H1 (cell line): ENCODE results near the gene FBXO8. TPM values are rescaled to one million over a fixed set of nuclear protein-coding genes. Genes with fewer than 3 reads are reported as not detected.

Source experiments
- CTCF ChIA-PET: fragments of 300-600 bp; sonication (Branson Sonifier 250); formaldehyde crosslinking; loops from one replicate; lab custom pipeline; 2021; ENCODE audit not compliant: partially characterized antibody; lab: Charles Lee
- POLR2A ChIA-PET: fragments of 300-600 bp; sonication (Branson Sonifier 250); formaldehyde crosslinking; loops from one replicate; lab custom pipeline; 2021; ENCODE audit warnings: inconsistent platforms; ENCODE audit not compliant: partially characterized antibody; lab: Charles Lee
- DNase-seq, 2 experiments: peaks; one replicate each; pipeline versions ENCODE4 v3.0.0 to v3.0.0-alpha.2; 2010 to 2022; ENCODE audit warnings: low spot score in 2 of 2, low read depth in 1 of 2, mixed read lengths in 1 of 2
- FAIRE-seq: peaks from 2 replicates; lab custom pipeline; 2011; peaks lifted over from hg19 to GRCh38; lab: Jason Lieb, UNC
- H2AFZ ChIP-seq: 2 replicates; pipeline ENCODE4 v1.8.1; 2012; ENCODE audit warnings: low read length, inconsistent platforms
- H2AK5ac ChIP-seq: 2 replicates; pipeline ENCODE4 v1.6.1; 2013; ENCODE audit warnings: low read depth, low read length
- H2BK120ac ChIP-seq: replicated peaks from 2 replicates; pipeline ENCODE3; 2013; ENCODE audit warnings: low read depth, low read length, inconsistent platforms
- H2BK12ac ChIP-seq: 2 replicates; pipeline ENCODE4 v1.6.1; 2013; ENCODE audit warnings: low read depth, low read length
- H2BK15ac ChIP-seq: 2 replicates; pipeline ENCODE4 v1.6.1; 2013; ENCODE audit warnings: low read length
- H2BK20ac ChIP-seq: 2 replicates; pipeline ENCODE4 v1.6.1; 2013; ENCODE audit warnings: low read length
- H2BK5ac ChIP-seq: 2 replicates; pipeline ENCODE4 v1.6.1; 2013; ENCODE audit warnings: low read depth, low read length
- H3K14ac ChIP-seq: 2 replicates; pipeline ENCODE4 v1.6.1; 2013; ENCODE audit warnings: inconsistent platforms; ENCODE audit not compliant: insufficient read length
- H3K18ac ChIP-seq: 2 replicates; pipeline ENCODE4 v1.6.1; 2013; ENCODE audit warnings: low read length; ENCODE audit errors: extremely low read depth
- H3K23ac ChIP-seq: 2 replicates; pipeline ENCODE4 v1.6.1; 2013; ENCODE audit warnings: inconsistent platforms; ENCODE audit not compliant: insufficient read length
- H3K23me2 ChIP-seq: 2 replicates; pipeline ENCODE4 v1.6.1; 2013; ENCODE audit warnings: low read depth, low read length
- H3K27ac ChIP-seq: 2 replicates; pipeline ENCODE4 v1.6.1; 2011; ENCODE audit warnings: low read depth, low read length, inconsistent platforms
- H3K27me3 ChIP-seq, 4 experiments: replicated peaks in 1 of 4; 1 replicate in 1 of 4; 2 replicates in 3 of 4; pipeline versions ENCODE4 v1.6.1 to v1.8.1; 2011 to 2013; ENCODE audit warnings: low read length in 3 of 4, mild to moderate bottlenecking in 3 of 4, inconsistent platforms in 2 of 4, mixed read lengths in 2 of 4, moderate library complexity in 1 of 4; ENCODE audit not compliant: control insufficient read depth in 3 of 4, insufficient read depth in 3 of 4; ENCODE audit errors: extremely low read depth in 1 of 4
- H3K36me3 ChIP-seq, 4 experiments: 2 replicates each; pipeline versions ENCODE4 v1.6.1 to v1.8.1; 2011 to 2013; ENCODE audit warnings: mild to moderate bottlenecking in 4 of 4, low read length in 3 of 4, moderate library complexity in 2 of 4, control low read depth in 1 of 4, inconsistent platforms in 1 of 4; ENCODE audit not compliant: insufficient read depth in 4 of 4, control insufficient read depth in 2 of 4
- H3K4ac ChIP-seq: replicated peaks from 2 replicates; pipeline ENCODE3; 2013; ENCODE audit warnings: low read length, low read depth, mixed read lengths, inconsistent platforms; ENCODE audit not compliant: insufficient read length
- H3K4me1 ChIP-seq, 4 experiments: replicated peaks in 1 of 4; 1 replicate in 1 of 4; 2 replicates in 3 of 4; pipeline versions ENCODE4 v1.6.1 to v1.8.1; 2011 to 2013; ENCODE audit warnings: low read length in 3 of 4, inconsistent platforms in 2 of 4, mixed read lengths in 1 of 4; ENCODE audit not compliant: insufficient read depth in 4 of 4, control insufficient read depth in 3 of 4
- H3K4me2 ChIP-seq, 2 experiments: 2 replicates each; pipeline versions ENCODE4 v1.6.1 to v1.8.1; 2011 to 2013; ENCODE audit warnings: low read depth in 2 of 2, low read length in 2 of 2, control low read depth in 1 of 2, inconsistent platforms in 1 of 2, mild to moderate bottlenecking in 1 of 2; ENCODE audit not compliant: insufficient read depth in 1 of 2
- H3K4me3 ChIP-seq, 4 experiments: fragments of 200-600, 300-600 bp in 1 of 4; sonication (generic), shearing (Covaris generic), sonication (Bioruptor Twin) in 1 of 4; 2 replicates each; pipeline versions ENCODE4 v1.5.1 to v1.8.1; 2011 to 2016; ENCODE audit warnings: low read length in 4 of 4, low read depth in 3 of 4, control low read depth in 2 of 4, inconsistent platforms in 2 of 4, mild to moderate bottlenecking in 2 of 4, mixed read lengths in 1 of 4, moderate library complexity in 1 of 4; ENCODE audit not compliant: insufficient read depth in 2 of 4; ENCODE audit errors: extremely low read depth in 1 of 4
- H3K56ac ChIP-seq: replicated peaks from 2 replicates; pipeline ENCODE3; 2013; ENCODE audit warnings: low read depth, mild to moderate bottlenecking, mixed read lengths, low read length, inconsistent platforms; ENCODE audit not compliant: insufficient read length
- H3K79me1 ChIP-seq: 2 replicates; pipeline ENCODE4 v1.6.1; 2013; ENCODE audit warnings: low read depth, low read length, control low read depth
- H3K79me2 ChIP-seq, 2 experiments: 2 replicates each; pipeline versions ENCODE4 v1.6.1 to v1.8.1; 2012 to 2013; ENCODE audit warnings: low read length in 2 of 2, mild to moderate bottlenecking in 2 of 2, inconsistent platforms in 1 of 2; ENCODE audit not compliant: insufficient read depth in 2 of 2, control insufficient read depth in 1 of 2
- H3K9ac ChIP-seq, 4 experiments: replicated peaks in 1 of 4; 1 replicate in 1 of 4; 2 replicates in 3 of 4; pipeline versions ENCODE4 v1.6.1 to v1.8.1; 2011 to 2013; ENCODE audit warnings: low read depth in 3 of 4, low read length in 3 of 4, control low read depth in 2 of 4, mild to moderate bottlenecking in 2 of 4, moderate library complexity in 2 of 4, inconsistent platforms in 1 of 4; ENCODE audit errors: extremely low read depth in 1 of 4
- H3K9me3 ChIP-seq, 2 experiments: 2 replicates each; pipeline versions ENCODE4 v1.6.1 to v1.8.1; 2012 to 2013; ENCODE audit warnings: mild to moderate bottlenecking in 2 of 2, moderate library complexity in 2 of 2, control low read depth in 1 of 2, inconsistent platforms in 1 of 2, low read depth in 1 of 2, low read length in 1 of 2, mixed read lengths in 1 of 2; ENCODE audit not compliant: insufficient read depth in 2 of 2
- H4K20me1 ChIP-seq, 2 experiments: replicated peaks in 1 of 2; 2 replicates each; pipeline versions ENCODE3 to v1.8.1; 2011 to 2013; ENCODE audit warnings: inconsistent platforms in 2 of 2, low read length in 2 of 2, mild to moderate bottlenecking in 1 of 2; ENCODE audit not compliant: insufficient read depth in 2 of 2, control insufficient read depth in 1 of 2
- H4K5ac ChIP-seq: 2 replicates; pipeline ENCODE4 v1.6.1; 2013; ENCODE audit warnings: low read length, low read depth, mixed read lengths, inconsistent platforms; ENCODE audit not compliant: insufficient read length
- H4K8ac ChIP-seq: 2 replicates; pipeline ENCODE4 v1.8.0; 2013; ENCODE audit warnings: mild to moderate bottlenecking, moderate library complexity, low read length, inconsistent platforms; ENCODE audit not compliant: insufficient read depth; ENCODE audit errors: extremely low read depth
- H4K91ac ChIP-seq: replicated peaks from 2 replicates; pipeline ENCODE3; 2013; ENCODE audit warnings: low read length, mixed read lengths, inconsistent platforms; ENCODE audit not compliant: insufficient read length
- CHD1 ChIP-seq: IDR thresholded peaks from 2 replicates; pipeline ENCODE4 v1.6.1; 2012; ENCODE audit warnings: low read depth, low read length, improper control_type of control experiment
- CHD2 ChIP-seq: IDR thresholded peaks from 2 replicates; pipeline ENCODE4 v1.6.1; 2012; ENCODE audit warnings: low read length, improper control_type of control experiment
- TAF1 ChIP-seq: IDR thresholded peaks from 2 replicates; pipeline ENCODE4 v1.6.1; 2011; ENCODE audit warnings: mild to moderate bottlenecking, low read depth, low read length
- WGBS, 2 experiments: shearing (Covaris generic) in 1 of 2; methylation state at CpG; one replicate each; pipeline versions ENCODE4 v1.1.6 to v1.1.7; 2013 to 2015; ENCODE audit warnings: low lambda C conversion rate in 2 of 2, mixed read lengths in 2 of 2, inconsistent platforms in 1 of 2, low coverage in 1 of 2, missing lambda C conversion rate in 1 of 2; ENCODE audit not compliant: insufficient replicate concordance in 2 of 2, insufficient coverage in 1 of 2, insufficient read length in 1 of 2; ENCODE audit errors: extremely low coverage in 1 of 2, missing lambda C conversion rate in 1 of 2; 5-methylcytosine and 5-hydroxymethylcytosine counted together
- polyA plus RNA-seq, 7 experiments: library from polyadenylated mRNA; depleted of rRNA in 3 of 7; stranded (reverse) in 5 of 7; unstranded in 2 of 7; fragments of >200 nt in 5 of 7; fragments of 200-250 nt in 2 of 7; gene quantifications; 1 replicate in 5 of 7; 2 replicates in 1 of 7; 4 replicates in 1 of 7; pipeline versions ENCODE4 v1.2.1 to v1.2.3, GENCODE V29; 2011 to 2013; ENCODE audit warnings: missing spikeins in 2 of 7, mixed read lengths in 2 of 7
- total RNA-seq: library from RNA; stranded (reverse); fragmentation: NEBNext Ultra II Directional; extraction: Animal tissue kit (Norgen Biotek cat#: 25700); gene quantifications from 2 replicates; pipeline ENCODE4 v1.2.1, GENCODE V29; 2021

The FBXO8 gene
- total and polyA plus RNA-seq, 2 of the 8 experiments (the other 6 are each of a cell fraction or from before 2014, with no cell fraction given) = 5.1 to 7.5 TPM

DNA sequence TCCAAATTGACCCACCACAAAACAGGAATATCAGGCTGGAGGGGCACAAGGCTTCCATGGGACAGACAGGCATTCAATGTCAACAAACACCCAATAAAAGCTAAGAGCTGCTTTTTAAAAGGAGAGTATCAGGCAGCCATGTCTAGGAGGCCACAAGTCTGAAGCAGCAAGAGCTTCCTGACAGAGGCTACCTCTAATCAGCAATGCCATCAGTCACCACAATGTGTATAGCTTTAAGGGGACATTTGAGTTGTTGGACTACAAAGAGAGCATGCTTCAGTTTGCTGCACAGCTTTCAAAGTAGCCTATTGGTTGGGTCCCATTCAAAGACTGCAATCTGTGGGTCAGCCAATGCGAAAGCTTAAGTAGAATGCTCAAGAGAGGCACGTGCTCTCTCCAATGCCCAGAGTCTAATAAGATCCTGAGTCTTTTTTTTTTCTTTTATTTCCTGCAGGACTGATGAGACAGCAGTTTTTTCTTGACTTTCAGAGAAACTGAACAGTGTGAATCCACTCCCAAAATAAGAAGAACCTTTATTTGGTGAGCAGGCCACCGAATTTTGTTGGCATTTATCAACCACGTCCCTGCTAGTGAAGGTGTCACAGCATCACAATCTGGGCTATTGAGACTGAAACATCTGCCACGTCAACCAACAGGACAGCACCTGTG is 92.5 kb downstream of the FBXO8 start:
- no peak overlapping the region for H3K14ac ChIP-seq
- H2BK120ac ChIP-seq = no peak overlapping the region
- H2AFZ ChIP-seq = no peak overlapping the region
- ChIA-PET POLR2A (no interaction called here), CTCF (interaction anchor here (0.6 to 1.4 kb wide), 6 partner anchors 9 to 439 kb away, joined by 3 to 6 read pairs (median 3); no protein-coding TSS in a partner anchor)
- H3K27me3 ChIP-seq = no peaks in the 10 kb centered on the region
- H3K4me2 ChIP-seq = no peak overlapping the region
- H3K36me3 ChIP-seq = no peaks in the 10 kb centered on the region
- 88% methylated on average over 5 of the region's 5 CpGs; no CpG with 5 or more reads in 1 of the 2 experiments for WGBS, 2 experiments
- no peaks in the 10 kb centered on the region for H3K23me2 ChIP-seq
- H4K5ac ChIP-seq = no peak overlapping the region
- no peak overlapping the region for H3K4ac ChIP-seq
- H3K56ac ChIP-seq = no peak overlapping the region
- H3K79me2 ChIP-seq = no peaks in the 10 kb centered on the region
- H3K9me3 ChIP-seq = no peaks in the 10 kb centered on the region
- H3K79me1 ChIP-seq = no peaks in the 10 kb centered on the region
- H4K20me1 ChIP-seq = no peaks in the 10 kb centered on the region
- H3K23ac ChIP-seq = no peak overlapping the region
- H3K9ac ChIP-seq = no peak overlapping the region
- no peak overlapping the region for H3K27ac ChIP-seq
- no peak overlapping the region for H2AK5ac ChIP-seq
- no peak overlapping the region for H4K91ac ChIP-seq
- H3K18ac ChIP-seq = no peak overlapping the region
- H2BK15ac ChIP-seq = no peak overlapping the region
- FAIRE-seq = no peak
- no peak overlapping the region for H2BK5ac ChIP-seq
- H4K8ac ChIP-seq = no peak overlapping the region
- no peak overlapping the region for H2BK20ac ChIP-seq
- H3K4me1 ChIP-seq = no peaks in the 10 kb centered on the region
- no peak overlapping the region for H3K4me3 ChIP-seq
- no peak overlapping the region for H2BK12ac ChIP-seq
- DNase-seq = no peak
- TF ChIP-seq TAF1 (no peak), CHD1 (no peak), CHD2 (no peak)
